K562 (cell line): ENCODE data around the gene PTBP3. TPM values are rescaled to one million over a fixed set of nuclear protein-coding genes. Genes with fewer than 3 reads are reported as not detected.

Experiments
- BCOR ChIP-seq: fragments of 450-650 bp; IDR thresholded peaks from 2 replicates; pipeline ENCODE4 v1.6.1; 2016
- HNRNPK ChIP-seq: fragments of 200-400 bp; formaldehyde crosslinking; IDR thresholded peaks from one replicate; pipeline ENCODE4 v1.6.1; 2018; ENCODE audit warnings: mild to moderate bottlenecking, low read depth, low read length; ENCODE audit not compliant: poor library complexity, severe bottlenecking
- KDM5B ChIP-seq: fragments of 200-600 bp; sonication (generic); IDR thresholded peaks from 2 replicates; pipeline ENCODE4 v1.6.1; 2012; ENCODE audit warnings: low read depth, mild to moderate bottlenecking, moderate library complexity, low read length, control low read depth, inconsistent platforms; ENCODE audit not compliant: insufficient replicate concordance
- SRSF7 ChIP-seq: fragments of 200-400 bp; formaldehyde crosslinking; optimal IDR thresholded peaks from 2 replicates; pipeline ENCODE3; 2017; ENCODE audit warnings: mild to moderate bottlenecking, low read depth, low read length
- ZNF318 ChIP-seq, 2 experiments: fragments of 450-650 bp; IDR thresholded peaks; 2 replicates each; pipeline ENCODE4 v1.6.1; 2016; ENCODE audit warnings: mild to moderate bottlenecking in 2 of 2, borderline replicate concordance in 1 of 2, low read depth in 1 of 2, moderate library complexity in 1 of 2
- ZNF384 ChIP-seq: IDR thresholded peaks from 2 replicates; pipeline ENCODE4 v1.6.1; 2012; ENCODE audit warnings: low read depth, low read length, improper control_type of control experiment
- ZNF436 ChIP-seq: fragments of 250-450, 450-650 bp; sonication (Bioruptor Pico); formaldehyde crosslinking; IDR thresholded peaks from 2 replicates; pipeline ENCODE4 v1.7.0; 2020; ENCODE audit warnings: mild to moderate bottlenecking
- ZNF699 ChIP-seq: fragments of 250-450 bp; sonication (Bioruptor Pico); IDR thresholded peaks from 2 replicates; pipeline ENCODE4 v1.8.0; 2021; ENCODE audit warnings: mild to moderate bottlenecking, moderate library complexity; ENCODE audit not compliant: insufficient replicate concordance
- polyA plus RNA-seq, 8 experiments: library from polyadenylated mRNA; depleted of rRNA in 4 of 8; stranded (reverse) in 5 of 8; unstranded in 3 of 8; fragments of >200 nt; fragmentation: Nextera tagmentation in 2 of 8; fragmentation: Illumina TruSeq in 1 of 8; extraction: Ambion mirVana in 2 of 8; extraction: Trizol in 1 of 8; gene quantifications; 2 replicates each; pipeline versions ENCODE4 v1.2.1 to v1.2.3, GENCODE V29; 2011 to 2014; ENCODE audit warnings: inconsistent platforms in 1 of 8, missing spikeins in 1 of 8
- total RNA-seq, 7 experiments: library from RNA; depleted of rRNA in 6 of 7; stranded (reverse); fragments of >200 nt in 6 of 7; fragmentation: Illumina TruSeq in 2 of 7; extraction: Trizol in 2 of 7; gene quantifications; 2 replicates each; pipeline versions ENCODE4 v1.2.1 to v1.2.3, GENCODE V29; 2011 to 2021; ENCODE audit warnings: low replicate concordance in 1 of 7
- TF ChIP-seq, protein P1 (sequence below): sonication (generic); formaldehyde crosslinking; IDR thresholded peaks from 2 replicates; pipeline ENCODE4 v1.8.1; 2022; ENCODE audit warnings: missing genetic modification reagents
- TF ChIP-seq, protein P2 (sequence below): fragments of 450-650 bp; IDR thresholded peaks from 2 replicates; pipeline ENCODE4 v1.7.0; 2016; ENCODE audit warnings: borderline replicate concordance
- TF ChIP-seq, protein P3 (sequence below), 2 experiments: fragments of 200-800 bp in 1 of 2; sonication (Bioruptor generic) in 1 of 2; sonication (generic) in 1 of 2; formaldehyde crosslinking in 1 of 2; IDR thresholded peaks in 1 of 2; conservative IDR thresholded peaks in 1 of 2; 2 replicates each; pipeline versions ENCODE4 v1.5.0 to v1.6.1; 2016 to 2020; ENCODE audit warnings: missing compliant biosample characterization in 1 of 2, missing genetic modification characterization in 1 of 2, missing genetic modification reagents in 1 of 2

The PTBP3 gene
- total and polyA plus RNA-seq, 9 of the 15 experiments (the other 6 are each of a cell fraction or from before 2014, with no cell fraction given), result 22.4 to 132 (median 68.0) TPM

DNA sequence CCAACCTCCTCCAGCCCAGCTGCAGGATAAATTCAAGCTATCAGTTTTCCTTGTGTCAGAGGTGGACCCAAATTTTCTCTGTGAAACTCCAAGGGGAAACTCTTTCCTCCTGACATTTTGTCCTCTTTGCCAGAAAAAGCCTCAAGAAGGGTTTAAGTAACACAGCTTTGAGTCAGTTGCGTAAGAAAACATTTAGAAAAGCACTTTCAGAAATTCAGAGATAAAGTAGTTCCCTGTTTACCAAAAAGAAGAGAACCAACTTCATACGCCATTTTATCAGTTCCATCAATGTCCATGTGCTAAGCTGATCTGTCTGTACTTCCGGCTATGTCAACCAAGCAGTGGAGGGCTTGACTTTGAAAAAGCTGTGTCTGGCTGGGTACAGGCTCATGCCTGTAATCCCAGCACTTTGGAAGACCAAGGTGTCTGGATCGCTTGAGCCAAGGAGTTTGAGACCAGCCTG, 138.4 kb downstream of the PTBP3 start (continued):
- TF ChIP-seq, protein P1, sequence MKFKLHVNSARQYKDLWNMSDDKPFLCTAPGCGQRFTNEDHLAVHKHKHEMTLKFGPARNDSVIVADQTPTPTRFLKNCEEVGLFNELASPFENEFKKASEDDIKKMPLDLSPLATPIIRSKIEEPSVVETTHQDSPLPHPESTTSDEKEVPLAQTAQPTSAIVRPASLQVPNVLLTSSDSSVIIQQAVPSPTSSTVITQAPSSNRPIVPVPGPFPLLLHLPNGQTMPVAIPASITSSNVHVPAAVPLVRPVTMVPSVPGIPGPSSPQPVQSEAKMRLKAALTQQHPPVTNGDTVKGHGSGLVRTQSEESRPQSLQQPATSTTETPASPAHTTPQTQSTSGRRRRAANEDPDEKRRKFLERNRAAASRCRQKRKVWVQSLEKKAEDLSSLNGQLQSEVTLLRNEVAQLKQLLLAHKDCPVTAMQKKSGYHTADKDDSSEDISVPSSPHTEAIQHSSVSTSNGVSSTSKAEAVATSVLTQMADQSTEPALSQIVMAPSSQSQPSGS, result no peak
- no peak for TF ChIP-seq ZNF699 (CRISPR knock-in tag)
- no peak for TF ChIP-seq ZNF384
- no peak for TF ChIP-seq BCOR
- no peak for TF ChIP-seq SRSF7
- no peak for TF ChIP-seq HNRNPK
- no peak for TF ChIP-seq ZNF318 (IDR thresholded peaks at IDR 0.05; ENCODE audit: borderline replicate concordance in 1 of 2, low read depth in 1 of 2)
- no peak for TF ChIP-seq KDM5B
- TF ChIP-seq, protein P2, sequence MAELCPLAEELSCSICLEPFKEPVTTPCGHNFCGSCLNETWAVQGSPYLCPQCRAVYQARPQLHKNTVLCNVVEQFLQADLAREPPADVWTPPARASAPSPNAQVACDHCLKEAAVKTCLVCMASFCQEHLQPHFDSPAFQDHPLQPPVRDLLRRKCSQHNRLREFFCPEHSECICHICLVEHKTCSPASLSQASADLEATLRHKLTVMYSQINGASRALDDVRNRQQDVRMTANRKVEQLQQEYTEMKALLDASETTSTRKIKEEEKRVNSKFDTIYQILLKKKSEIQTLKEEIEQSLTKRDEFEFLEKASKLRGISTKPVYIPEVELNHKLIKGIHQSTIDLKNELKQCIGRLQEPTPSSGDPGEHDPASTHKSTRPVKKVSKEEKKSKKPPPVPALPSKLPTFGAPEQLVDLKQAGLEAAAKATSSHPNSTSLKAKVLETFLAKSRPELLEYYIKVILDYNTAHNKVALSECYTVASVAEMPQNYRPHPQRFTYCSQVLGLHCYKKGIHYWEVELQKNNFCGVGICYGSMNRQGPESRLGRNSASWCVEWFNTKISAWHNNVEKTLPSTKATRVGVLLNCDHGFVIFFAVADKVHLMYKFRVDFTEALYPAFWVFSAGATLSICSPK, result no peak
- TF ChIP-seq, protein P3, sequence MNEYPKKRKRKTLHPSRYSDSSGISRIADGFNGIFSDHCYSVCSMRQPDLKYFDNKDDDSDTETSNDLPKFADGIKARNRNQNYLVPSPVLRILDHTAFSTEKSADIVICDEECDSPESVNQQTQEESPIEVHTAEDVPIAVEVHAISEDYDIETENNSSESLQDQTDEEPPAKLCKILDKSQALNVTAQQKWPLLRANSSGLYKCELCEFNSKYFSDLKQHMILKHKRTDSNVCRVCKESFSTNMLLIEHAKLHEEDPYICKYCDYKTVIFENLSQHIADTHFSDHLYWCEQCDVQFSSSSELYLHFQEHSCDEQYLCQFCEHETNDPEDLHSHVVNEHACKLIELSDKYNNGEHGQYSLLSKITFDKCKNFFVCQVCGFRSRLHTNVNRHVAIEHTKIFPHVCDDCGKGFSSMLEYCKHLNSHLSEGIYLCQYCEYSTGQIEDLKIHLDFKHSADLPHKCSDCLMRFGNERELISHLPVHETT (CRISPR knock-in tag; conservative IDR thresholded peaks at IDR 0.05 in 1 of 2, IDR thresholded peaks at IDR 0.05 in 1 of 2), result peak in 1 of 2 experiments; percentile 93; a peak in 2 of 4 replicates
- TF ChIP-seq ZNF436, result no peak
